ENCODE measurements around the gene MAMLD1. TPM values are rescaled to one million over a fixed set of nuclear protein-coding genes. Genes with fewer than 3 reads are reported as not detected.

Gene MAMLD1
- total RNA-seq, 5 donors from 2014 or later (not counting 1 experiment from before 2014, with no cell fraction given), result 0.92 to 2.1 (median 1.6) TPM

- peaks cover 3 to 5% of the 10 kb centered on the region in 2 donors for H3K27me3 Mint-ChIP-seq
- no peaks in the 10 kb centered on the region for H3K36me3 ChIP-seq (ENCODE audit: control insufficient read depth in 2 of 2, extremely low read depth in 1 of 2, insufficient read depth in 1 of 2, low read length in 1 of 2)
- H3K9me3 Mint-ChIP-seq, result no peaks in the 10 kb centered on the region
- H3K4me3 Mint-ChIP-seq, result peak overlapping the region; percentile 79 to 84 (median 83)
- H3K4me1 Mint-ChIP-seq, result peaks cover 16 to 24% (median 21%) of the 10 kb centered on the region in 3 donors
- no peaks in the 10 kb centered on the region for H3K9me3 ChIP-seq
- no peak for ATAC-seq (replicated peaks in 1 of 4)
- H3K4me1 ChIP-seq (ENCODE audit: control insufficient read depth in 1 of 2, extremely low read depth in 1 of 2, insufficient read depth in 2 of 2, low read length in 2 of 2), result peaks cover 0 to 38% of the 10 kb centered on the region in 2 experiments
- POLR2A ChIA-PET, result interaction anchor here in 1 of 2 donors (0.6 kb wide), 1 partner anchor 11 kb away, joined by 7 read pairs; no protein-coding TSS in a partner anchor
- H3K27me3 ChIP-seq (replicated peaks in 1 of 2; ENCODE audit: control insufficient read depth in 2 of 2, extremely low read depth in 1 of 2, insufficient read depth in 2 of 2, low read length in 1 of 2), result peaks cover 0 to 26% of the 10 kb centered on the region in 2 experiments
- no CpG with 5 or more reads among the region's 24 CpGs for WGBS (ENCODE audit: insufficient coverage)
- H3K27ac Mint-ChIP-seq, result peak overlapping the region in 1 of 2 donors; percentile 23
- no peak overlapping the region for H3K27ac ChIP-seq (ENCODE audit: low read length)
- DNase-seq, result peak in 1 of 35 experiments; percentile 12
- CTCF ChIA-PET, result interaction anchor here in 1 of 2 donors (0.9 kb wide), 1 partner anchor 44 kb away, joined by 4 read pairs; no protein-coding TSS in a partner anchor
- H3K4me3 ChIP-seq (ENCODE audit: control insufficient read depth in 1 of 2, extremely low read depth in 1 of 2, low read length in 1 of 2), result peak overlapping the region; percentile 53 to 66
- H3K36me3 Mint-ChIP-seq, result no peaks in the 10 kb centered on the region
Observed at GRCh38 chrX:150365990-150366911, 3.1 kb downstream of the MAMLD1 start.

DNA sequence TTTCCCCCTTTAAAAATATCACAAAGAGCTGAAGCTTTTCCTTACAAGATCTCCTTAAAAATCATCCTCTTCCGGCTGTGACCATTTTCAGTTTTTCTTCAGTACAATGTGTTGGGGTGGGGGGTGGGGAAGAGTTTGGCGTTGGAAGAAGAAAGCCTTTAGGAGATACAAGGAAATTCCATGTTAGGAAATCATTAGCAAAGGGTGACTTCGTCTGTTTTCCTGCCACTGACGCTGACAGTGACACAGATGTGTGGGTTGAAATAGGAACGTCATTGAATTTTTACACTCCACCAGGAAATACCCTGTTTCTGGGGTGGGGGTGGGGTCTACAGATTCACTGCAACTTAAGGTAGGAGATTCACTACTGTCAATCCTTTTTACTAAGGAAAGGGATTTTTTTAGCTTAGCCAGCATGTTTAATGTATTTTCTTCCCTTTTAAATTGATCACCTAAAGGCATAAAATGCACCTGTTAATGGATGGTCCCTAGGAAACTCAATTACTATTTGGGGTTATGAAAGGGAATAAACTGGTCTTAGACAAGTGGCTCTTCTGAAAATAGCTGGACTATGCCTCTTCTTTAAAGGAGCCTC is 3.9 kb downstream of the MAMLD1 start:
- peaks cover 0 to 18% of the 10 kb centered on the region in 2 experiments for H3K27me3 ChIP-seq (replicated peaks in 1 of 2; ENCODE audit: control insufficient read depth in 2 of 2, extremely low read depth in 1 of 2, insufficient read depth in 2 of 2, low read length in 1 of 2)
- Mint-ChIP-seq H3K4me1 (peaks cover 10 to 19% (median 18%) of the 10 kb centered on the region in 3 donors), H3K36me3 (no peaks in the 10 kb centered on the region), H3K27ac (no peak overlapping the region), H3K9me3 (no peaks in the 10 kb centered on the region), H3K27me3 (peaks cover 3% of the 10 kb centered on the region in 2 donors), H3K4me3 (peak overlapping the region; percentile 79 to 84 (median 83))
- DNase-seq (peak in 1 of 35 experiments; percentile 47), ATAC-seq (replicated peaks in 1 of 4) (peak in 1 of 4 experiments; percentile 33)
- CTCF ChIA-PET, result interaction anchor here in 1 of 2 donors (0.9 kb wide), 1 partner anchor 44 kb away, joined by 4 read pairs; no protein-coding TSS in a partner anchor
- H3K27ac ChIP-seq (ENCODE audit: low read length), result no peak overlapping the region
- no peaks in the 10 kb centered on the region for H3K36me3 ChIP-seq (ENCODE audit: control insufficient read depth in 2 of 2, extremely low read depth in 1 of 2, insufficient read depth in 1 of 2, low read length in 1 of 2)
- POLR2A ChIA-PET, result interaction anchor here in 1 of 2 donors (0.6 kb wide), 2 partner anchors 10 to 19 kb away, joined by 3 to 7 read pairs; no protein-coding TSS in a partner anchor
- WGBS (ENCODE audit: insufficient coverage), result no CpG with 5 or more reads among the region's 5 CpGs
- H3K9me3 ChIP-seq, result no peaks in the 10 kb centered on the region
- H3K4me1 ChIP-seq (ENCODE audit: control insufficient read depth in 1 of 2, extremely low read depth in 1 of 2, insufficient read depth in 2 of 2, low read length in 2 of 2), result peaks cover 0 to 30% of the 10 kb centered on the region in 2 experiments
- H3K4me3 ChIP-seq (ENCODE audit: control insufficient read depth in 1 of 2, extremely low read depth in 1 of 2, low read length in 1 of 2), result no peak overlapping the region

GRCh38 chrX:150370589-150371312 is 7.6 kb downstream of the MAMLD1 start:
- WGBS (ENCODE audit: insufficient coverage), result no CpG with 5 or more reads among the region's 5 CpGs
- Histone ChIP-seq H3K27ac (ENCODE audit: low read length) (no peak overlapping the region), H3K27me3 (replicated peaks in 1 of 2; ENCODE audit: control insufficient read depth in 2 of 2, extremely low read depth in 1 of 2, insufficient read depth in 2 of 2, low read length in 1 of 2) (no peaks in the 10 kb centered on the region), H3K4me3 (ENCODE audit: control insufficient read depth in 1 of 2, extremely low read depth in 1 of 2, low read length in 1 of 2) (no peak overlapping the region), H3K4me1 (ENCODE audit: control insufficient read depth in 1 of 2, extremely low read depth in 1 of 2, insufficient read depth in 2 of 2, low read length in 2 of 2) (peaks cover 0 to 7% of the 10 kb centered on the region in 2 experiments), H3K36me3 (ENCODE audit: control insufficient read depth in 2 of 2, extremely low read depth in 1 of 2, insufficient read depth in 1 of 2, low read length in 1 of 2) (no peaks in the 10 kb centered on the region), H3K9me3 (no peaks in the 10 kb centered on the region)
- no peak overlapping the region for H3K27ac Mint-ChIP-seq
- no peaks in the 10 kb centered on the region for H3K9me3 Mint-ChIP-seq
- CTCF ChIA-PET, result no interaction called here
- H3K36me3 Mint-ChIP-seq, result no peaks in the 10 kb centered on the region
- peaks cover 2 to 11% of the 10 kb centered on the region in 2 donors for H3K27me3 Mint-ChIP-seq
- ATAC-seq (replicated peaks in 1 of 4) (no peak), DNase-seq (no peak)
- POLR2A ChIA-PET, result no interaction called here
- no peak overlapping the region for H3K4me3 Mint-ChIP-seq
- peaks cover 10 to 14% (median 13%) of the 10 kb centered on the region in 3 donors for H3K4me1 Mint-ChIP-seq

GRCh38 chrX:150371877-150372276 is 8.8 kb downstream of the MAMLD1 start:
- DNase-seq (no peak), ATAC-seq (replicated peaks in 1 of 4) (no peak)
- Mint-ChIP-seq H3K9me3 (no peaks in the 10 kb centered on the region), H3K4me1 (peaks cover 1 to 2% (median 1%) of the 10 kb centered on the region in 3 donors), H3K36me3 (no peaks in the 10 kb centered on the region), H3K4me3 (no peak overlapping the region), H3K27me3 (peaks cover 1 to 8% of the 10 kb centered on the region in 2 donors), H3K27ac (no peak overlapping the region)
- no peaks in the 10 kb centered on the region for H3K4me1 ChIP-seq (ENCODE audit: control insufficient read depth in 1 of 2, extremely low read depth in 1 of 2, insufficient read depth in 2 of 2, low read length in 2 of 2)
- WGBS (ENCODE audit: insufficient coverage), result no CpG with 5 or more reads among the region's 6 CpGs
- no peaks in the 10 kb centered on the region for H3K9me3 ChIP-seq
- ChIA-PET POLR2A (no interaction called here), CTCF (no interaction called here)
- no peaks in the 10 kb centered on the region for H3K27me3 ChIP-seq (replicated peaks in 1 of 2; ENCODE audit: control insufficient read depth in 2 of 2, extremely low read depth in 1 of 2, insufficient read depth in 2 of 2, low read length in 1 of 2)
- H3K36me3 ChIP-seq (ENCODE audit: control insufficient read depth in 2 of 2, extremely low read depth in 1 of 2, insufficient read depth in 1 of 2, low read length in 1 of 2), result no peaks in the 10 kb centered on the region
- no peak overlapping the region for H3K4me3 ChIP-seq (ENCODE audit: control insufficient read depth in 1 of 2, extremely low read depth in 1 of 2, low read length in 1 of 2)
- H3K27ac ChIP-seq (ENCODE audit: low read length), result no peak overlapping the region

DNA sequence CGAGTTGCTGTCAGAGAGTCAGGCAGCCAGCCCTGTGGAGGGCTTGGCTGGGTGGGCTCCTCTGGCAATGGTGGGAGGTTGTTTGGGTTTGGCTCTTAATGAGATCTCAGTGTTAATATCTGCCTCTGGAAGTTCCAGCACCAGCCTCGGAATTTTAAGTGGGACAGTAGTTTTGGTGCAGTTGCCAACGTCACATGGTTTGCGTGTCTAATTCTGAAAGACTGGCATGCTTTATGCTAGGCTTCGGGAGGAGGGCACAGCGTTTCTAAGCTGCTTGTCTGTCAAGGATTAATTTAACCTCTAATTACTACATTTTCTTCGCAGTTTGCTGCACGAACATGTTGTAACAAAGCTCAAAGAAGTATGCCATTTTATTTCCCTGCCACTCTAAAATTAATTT is 9.2 kb downstream of the MAMLD1 start:
- ChIA-PET POLR2A (no interaction called here), CTCF (no interaction called here)
- H3K27ac Mint-ChIP-seq, result no peak overlapping the region
- DNase-seq, result no peak
- ATAC-seq (replicated peaks in 1 of 4), result no peak
- Histone ChIP-seq H3K9me3 (no peaks in the 10 kb centered on the region), H3K36me3 (ENCODE audit: control insufficient read depth in 2 of 2, extremely low read depth in 1 of 2, insufficient read depth in 1 of 2, low read length in 1 of 2) (no peaks in the 10 kb centered on the region), H3K4me1 (ENCODE audit: control insufficient read depth in 1 of 2, extremely low read depth in 1 of 2, insufficient read depth in 2 of 2, low read length in 2 of 2) (no peaks in the 10 kb centered on the region), H3K27me3 (replicated peaks in 1 of 2; ENCODE audit: control insufficient read depth in 2 of 2, extremely low read depth in 1 of 2, insufficient read depth in 2 of 2, low read length in 1 of 2) (no peaks in the 10 kb centered on the region), H3K27ac (ENCODE audit: low read length) (no peak overlapping the region), H3K4me3 (ENCODE audit: control insufficient read depth in 1 of 2, extremely low read depth in 1 of 2, low read length in 1 of 2) (no peak overlapping the region)
- no peaks in the 10 kb centered on the region for H3K4me1 Mint-ChIP-seq
- peaks cover 0 to 8% of the 10 kb centered on the region in 2 donors for H3K27me3 Mint-ChIP-seq
- H3K9me3 Mint-ChIP-seq, result no peaks in the 10 kb centered on the region
- no CpG with 5 or more reads among the region's 8 CpGs for WGBS (ENCODE audit: insufficient coverage)
- H3K4me3 Mint-ChIP-seq, result no peak overlapping the region
- H3K36me3 Mint-ChIP-seq, result no peaks in the 10 kb centered on the region

DNA sequence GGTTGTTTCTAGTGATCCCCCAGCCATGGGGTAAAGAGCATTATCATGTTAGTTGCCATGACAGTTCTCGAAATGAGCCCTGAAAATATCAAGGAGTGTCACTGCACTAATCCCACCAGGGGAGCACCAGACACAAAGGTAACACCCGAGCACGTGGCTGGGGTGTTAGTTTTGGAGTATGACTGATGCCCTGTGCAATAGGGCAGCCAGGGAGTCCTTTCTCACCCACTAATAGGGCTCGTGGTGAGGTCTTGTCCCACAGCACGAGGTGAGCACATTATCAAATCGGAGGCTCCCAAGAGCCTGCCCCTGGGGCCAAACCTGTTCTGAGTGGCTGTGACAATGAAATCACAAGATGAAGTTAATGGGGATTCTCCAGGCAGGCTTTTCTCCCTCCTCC is 9.6 kb downstream of the MAMLD1 start:
- CTCF ChIA-PET, result no interaction called here
- H3K4me1 ChIP-seq (ENCODE audit: control insufficient read depth in 1 of 2, extremely low read depth in 1 of 2, insufficient read depth in 2 of 2, low read length in 2 of 2), result no peaks in the 10 kb centered on the region
- H3K9me3 Mint-ChIP-seq, result no peaks in the 10 kb centered on the region
- H3K27me3 ChIP-seq (replicated peaks in 1 of 2; ENCODE audit: control insufficient read depth in 2 of 2, extremely low read depth in 1 of 2, insufficient read depth in 2 of 2, low read length in 1 of 2), result no peaks in the 10 kb centered on the region
- no peaks in the 10 kb centered on the region for H3K4me1 Mint-ChIP-seq
- no peaks in the 10 kb centered on the region for H3K36me3 Mint-ChIP-seq
- no peak overlapping the region for H3K27ac Mint-ChIP-seq
- no peaks in the 10 kb centered on the region for H3K9me3 ChIP-seq
- H3K4me3 Mint-ChIP-seq, result no peak overlapping the region
- H3K4me3 ChIP-seq (ENCODE audit: control insufficient read depth in 1 of 2, extremely low read depth in 1 of 2, low read length in 1 of 2), result no peak overlapping the region
- no peak overlapping the region for H3K27ac ChIP-seq (ENCODE audit: low read length)
- no peaks in the 10 kb centered on the region for H3K36me3 ChIP-seq (ENCODE audit: control insufficient read depth in 2 of 2, extremely low read depth in 1 of 2, insufficient read depth in 1 of 2, low read length in 1 of 2)
- POLR2A ChIA-PET, result no interaction called here
- H3K27me3 Mint-ChIP-seq, result peaks cover 0 to 8% of the 10 kb centered on the region in 2 donors
- 83% methylated on average over 1 of the region's 6 CpGs for WGBS (ENCODE audit: insufficient coverage)
- DNase-seq (no peak), ATAC-seq (replicated peaks in 1 of 4) (no peak)

All from T-cell (primary cell).